Neural cell (in vitro differentiated cells): Measurements from ENCODE around the gene ADTRP.

ENCODE experiments used
- EP300 ChIP-seq: fragments of 450-650 bp; conservative IDR thresholded peaks from 2 replicates; pipeline ENCODE4 v1.6.1; 2014; ENCODE audit warnings: antibody characterized with exemption, mild to moderate bottlenecking, moderate library complexity; ENCODE audit not compliant: poor library complexity, severe bottlenecking
- EZH2 ChIP-seq: fragments of 200-600, 300-800 bp; shearing (Covaris generic), sonication (generic); IDR thresholded peaks from 2 replicates; pipeline ENCODE4 v1.6.1; 2014; ENCODE audit warnings: antibody characterized with exemption, low read length, borderline replicate concordance, mild to moderate bottlenecking; ENCODE audit not compliant: insufficient read depth, poor library complexity, severe bottlenecking
- MXI1 ChIP-seq: fragments of 450-650 bp; conservative IDR thresholded peaks from 2 replicates; pipeline ENCODE4 v1.6.1; 2014; ENCODE audit warnings: antibody characterized with exemption, mild to moderate bottlenecking; ENCODE audit not compliant: poor library complexity, severe bottlenecking
- POLR2AphosphoS5 ChIP-seq: IDR thresholded peaks from 2 replicates; pipeline ENCODE4 v1.6.1; 2012
- SMC3 ChIP-seq: fragments of 450-650 bp; conservative IDR thresholded peaks from 2 replicates; pipeline ENCODE4 v1.6.1; 2014; ENCODE audit warnings: antibody characterized with exemption, mild to moderate bottlenecking, moderate library complexity; ENCODE audit not compliant: poor library complexity
- TAF1 ChIP-seq: IDR thresholded peaks from 2 replicates; pipeline ENCODE4 v1.6.1; 2012; ENCODE audit warnings: low read depth
- TF ChIP-seq, protein P1 (sequence below): fragments of 450-650 bp; IDR thresholded peaks from 2 replicates; pipeline ENCODE4 v1.5.1; 2014; ENCODE audit warnings: antibody characterized with exemption, mild to moderate bottlenecking, moderate library complexity; ENCODE audit not compliant: poor library complexity, severe bottlenecking
- TF ChIP-seq, protein P2 (sequence below): IDR thresholded peaks from 2 replicates; pipeline ENCODE4 v1.6.1; 2012; ENCODE audit warnings: borderline replicate concordance

GRCh38 chr6:11813606-11814005, 35.0 kb upstream of the ADTRP start:
- TF ChIP-seq, protein P1, sequence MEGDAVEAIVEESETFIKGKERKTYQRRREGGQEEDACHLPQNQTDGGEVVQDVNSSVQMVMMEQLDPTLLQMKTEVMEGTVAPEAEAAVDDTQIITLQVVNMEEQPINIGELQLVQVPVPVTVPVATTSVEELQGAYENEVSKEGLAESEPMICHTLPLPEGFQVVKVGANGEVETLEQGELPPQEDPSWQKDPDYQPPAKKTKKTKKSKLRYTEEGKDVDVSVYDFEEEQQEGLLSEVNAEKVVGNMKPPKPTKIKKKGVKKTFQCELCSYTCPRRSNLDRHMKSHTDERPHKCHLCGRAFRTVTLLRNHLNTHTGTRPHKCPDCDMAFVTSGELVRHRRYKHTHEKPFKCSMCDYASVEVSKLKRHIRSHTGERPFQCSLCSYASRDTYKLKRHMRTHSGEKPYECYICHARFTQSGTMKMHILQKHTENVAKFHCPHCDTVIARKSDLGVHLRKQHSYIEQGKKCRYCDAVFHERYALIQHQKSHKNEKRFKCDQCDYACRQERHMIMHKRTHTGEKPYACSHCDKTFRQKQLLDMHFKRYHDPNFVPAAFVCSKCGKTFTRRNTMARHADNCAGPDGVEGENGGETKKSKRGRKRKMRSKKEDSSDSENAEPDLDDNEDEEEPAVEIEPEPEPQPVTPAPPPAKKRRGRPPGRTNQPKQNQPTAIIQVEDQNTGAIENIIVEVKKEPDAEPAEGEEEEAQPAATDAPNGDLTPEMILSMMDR: no peak
- no peak for TF ChIP-seq MXI1
- TF ChIP-seq EP300: no peak
- TF ChIP-seq TAF1: no peak
- no peak for TF ChIP-seq EZH2
- TF ChIP-seq, protein P2, sequence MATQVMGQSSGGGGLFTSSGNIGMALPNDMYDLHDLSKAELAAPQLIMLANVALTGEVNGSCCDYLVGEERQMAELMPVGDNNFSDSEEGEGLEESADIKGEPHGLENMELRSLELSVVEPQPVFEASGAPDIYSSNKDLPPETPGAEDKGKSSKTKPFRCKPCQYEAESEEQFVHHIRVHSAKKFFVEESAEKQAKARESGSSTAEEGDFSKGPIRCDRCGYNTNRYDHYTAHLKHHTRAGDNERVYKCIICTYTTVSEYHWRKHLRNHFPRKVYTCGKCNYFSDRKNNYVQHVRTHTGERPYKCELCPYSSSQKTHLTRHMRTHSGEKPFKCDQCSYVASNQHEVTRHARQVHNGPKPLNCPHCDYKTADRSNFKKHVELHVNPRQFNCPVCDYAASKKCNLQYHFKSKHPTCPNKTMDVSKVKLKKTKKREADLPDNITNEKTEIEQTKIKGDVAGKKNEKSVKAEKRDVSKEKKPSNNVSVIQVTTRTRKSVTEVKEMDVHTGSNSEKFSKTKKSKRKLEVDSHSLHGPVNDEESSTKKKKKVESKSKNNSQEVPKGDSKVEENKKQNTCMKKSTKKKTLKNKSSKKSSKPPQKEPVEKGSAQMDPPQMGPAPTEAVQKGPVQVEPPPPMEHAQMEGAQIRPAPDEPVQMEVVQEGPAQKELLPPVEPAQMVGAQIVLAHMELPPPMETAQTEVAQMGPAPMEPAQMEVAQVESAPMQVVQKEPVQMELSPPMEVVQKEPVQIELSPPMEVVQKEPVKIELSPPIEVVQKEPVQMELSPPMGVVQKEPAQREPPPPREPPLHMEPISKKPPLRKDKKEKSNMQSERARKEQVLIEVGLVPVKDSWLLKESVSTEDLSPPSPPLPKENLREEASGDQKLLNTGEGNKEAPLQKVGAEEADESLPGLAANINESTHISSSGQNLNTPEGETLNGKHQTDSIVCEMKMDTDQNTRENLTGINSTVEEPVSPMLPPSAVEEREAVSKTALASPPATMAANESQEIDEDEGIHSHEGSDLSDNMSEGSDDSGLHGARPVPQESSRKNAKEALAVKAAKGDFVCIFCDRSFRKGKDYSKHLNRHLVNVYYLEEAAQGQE: no peak
- no peak for TF ChIP-seq SMC3
- no peak for TF ChIP-seq POLR2AphosphoS5
